Measurements from ENCODE around the gene CYYR1.

- TF ChIP-seq CTCF (IDR thresholded peaks at IDR 0.05 in 2 of 3, conservative IDR thresholded peaks at IDR 0.05 in 1 of 3; ENCODE audit: borderline replicate concordance in 1 of 3, insufficient read depth in 1 of 3, low read depth in 2 of 3, low read length in 2 of 3) (no peak), TCF7L2 (IDR thresholded peaks at IDR 0.05; ENCODE audit: borderline replicate concordance, extremely low read depth, insufficient read depth, insufficient read length) (no peak), POLR2A (IDR thresholded peaks at IDR 0.05; ENCODE audit: borderline replicate concordance, extremely low read depth, insufficient read depth, insufficient read length) (no peak), JUND (IDR thresholded peaks at IDR 0.05) (no peak)
These were observed 26.2 kb upstream of the CYYR1 start for GRCh38 chr21:26599261-26599660.
